Measurements from ENCODE around the gene PLEKHA1.

DNA sequence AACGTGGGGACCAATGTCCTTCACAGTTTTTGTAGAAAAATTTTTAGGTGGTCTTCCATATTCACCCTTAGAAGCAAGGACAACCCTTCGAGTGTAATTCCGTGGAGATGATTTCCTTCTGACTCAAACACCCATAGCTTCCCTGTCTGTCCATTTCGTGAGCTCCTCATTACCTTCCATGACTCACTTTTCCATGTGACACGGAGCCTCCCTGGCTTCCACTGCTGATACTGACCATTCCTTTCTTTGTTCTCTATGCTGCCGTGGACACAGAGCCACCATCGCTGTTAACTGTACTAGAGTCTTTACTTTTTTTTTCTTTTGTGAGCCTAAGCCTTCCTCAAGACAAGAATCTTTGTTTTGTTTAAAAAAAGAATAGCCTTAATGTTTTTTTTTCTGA, 67.5 kb downstream of the PLEKHA1 start:
- TF ChIP-seq, protein P1, sequence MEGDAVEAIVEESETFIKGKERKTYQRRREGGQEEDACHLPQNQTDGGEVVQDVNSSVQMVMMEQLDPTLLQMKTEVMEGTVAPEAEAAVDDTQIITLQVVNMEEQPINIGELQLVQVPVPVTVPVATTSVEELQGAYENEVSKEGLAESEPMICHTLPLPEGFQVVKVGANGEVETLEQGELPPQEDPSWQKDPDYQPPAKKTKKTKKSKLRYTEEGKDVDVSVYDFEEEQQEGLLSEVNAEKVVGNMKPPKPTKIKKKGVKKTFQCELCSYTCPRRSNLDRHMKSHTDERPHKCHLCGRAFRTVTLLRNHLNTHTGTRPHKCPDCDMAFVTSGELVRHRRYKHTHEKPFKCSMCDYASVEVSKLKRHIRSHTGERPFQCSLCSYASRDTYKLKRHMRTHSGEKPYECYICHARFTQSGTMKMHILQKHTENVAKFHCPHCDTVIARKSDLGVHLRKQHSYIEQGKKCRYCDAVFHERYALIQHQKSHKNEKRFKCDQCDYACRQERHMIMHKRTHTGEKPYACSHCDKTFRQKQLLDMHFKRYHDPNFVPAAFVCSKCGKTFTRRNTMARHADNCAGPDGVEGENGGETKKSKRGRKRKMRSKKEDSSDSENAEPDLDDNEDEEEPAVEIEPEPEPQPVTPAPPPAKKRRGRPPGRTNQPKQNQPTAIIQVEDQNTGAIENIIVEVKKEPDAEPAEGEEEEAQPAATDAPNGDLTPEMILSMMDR (conservative IDR thresholded peaks at IDR 0.05; ENCODE audit: low read depth, low read length), result no peak
- TF ChIP-seq RCOR1 (IDR thresholded peaks at IDR 0.05; ENCODE audit: insufficient replicate concordance, low read length), result no peak
- no peak for TF ChIP-seq POLR2A (IDR thresholded peaks at IDR 0.05; ENCODE audit: low read depth, low read length)
- peak; percentile 54; the same call in 1 of the 2 replicates for TF ChIP-seq USF2 (IDR thresholded peaks at IDR 0.05; ENCODE audit: low read depth, low read length)
- TF ChIP-seq CEBPB (IDR thresholded peaks at IDR 0.05; ENCODE audit: low read depth, low read length), result no peak
- TF ChIP-seq RFX5 (IDR thresholded peaks at IDR 0.05; ENCODE audit: low read depth, low read length), result no peak
- no peak for TF ChIP-seq MAZ (IDR thresholded peaks at IDR 0.05; ENCODE audit: borderline replicate concordance, low read depth, low read length)
- no peak for TF ChIP-seq RAD21 (IDR thresholded peaks at IDR 0.05; ENCODE audit: low read length)
